GM21786 (cell line): ENCODE measurements around the gene CHTF18.

Experiments used
- ATAC-seq: cut with Tn5 transposase; IDR thresholded peaks from one replicate; pipeline ENCODE4 v1.9.1; 2021; ENCODE audit not compliant: unreplicated experiment

The CHTF18 gene

DNA sequence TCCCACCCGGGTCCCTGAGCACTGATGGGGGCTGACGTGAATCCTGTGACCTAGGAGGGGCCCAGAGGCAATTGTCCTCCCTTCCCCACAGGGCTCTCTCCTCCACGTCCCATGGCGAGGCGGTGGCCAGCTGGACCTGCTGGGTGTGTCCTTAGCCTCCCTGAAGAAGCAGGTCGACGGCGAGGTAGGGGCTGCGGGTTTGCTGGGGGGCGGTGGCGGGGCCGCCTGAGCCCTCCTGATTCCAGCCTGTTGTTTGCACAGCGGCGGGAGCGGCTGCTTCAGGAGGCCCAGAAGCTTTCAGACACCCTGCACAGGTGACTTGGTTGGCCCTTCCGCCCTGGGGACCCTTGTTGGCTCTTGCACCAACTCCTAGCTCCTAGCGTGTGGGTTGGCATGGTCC is 1.7 kb downstream of the CHTF18 start:
- no peak for ATAC-seq

DNA sequence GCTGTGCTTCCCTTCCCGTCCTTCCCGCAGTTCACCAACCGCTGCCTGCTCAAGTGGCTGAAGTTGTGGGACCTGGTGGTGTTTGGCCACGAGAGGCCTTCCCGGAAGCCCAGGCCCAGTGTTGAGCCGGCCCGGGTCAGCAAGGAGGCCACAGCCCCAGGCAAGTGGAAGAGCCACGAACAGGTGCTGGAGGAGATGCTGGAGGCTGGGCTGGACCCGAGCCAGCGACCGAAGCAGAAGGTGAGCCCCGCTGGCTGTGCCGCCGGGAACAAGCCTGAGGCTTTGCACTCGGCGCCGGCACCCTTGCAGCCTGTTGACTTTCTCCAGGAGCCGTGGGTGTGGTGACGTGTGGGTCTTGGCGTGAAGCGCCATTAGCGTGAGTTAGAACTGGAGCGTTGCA is 2.7 kb downstream of the CHTF18 start:
- no peak for ATAC-seq

DNA sequence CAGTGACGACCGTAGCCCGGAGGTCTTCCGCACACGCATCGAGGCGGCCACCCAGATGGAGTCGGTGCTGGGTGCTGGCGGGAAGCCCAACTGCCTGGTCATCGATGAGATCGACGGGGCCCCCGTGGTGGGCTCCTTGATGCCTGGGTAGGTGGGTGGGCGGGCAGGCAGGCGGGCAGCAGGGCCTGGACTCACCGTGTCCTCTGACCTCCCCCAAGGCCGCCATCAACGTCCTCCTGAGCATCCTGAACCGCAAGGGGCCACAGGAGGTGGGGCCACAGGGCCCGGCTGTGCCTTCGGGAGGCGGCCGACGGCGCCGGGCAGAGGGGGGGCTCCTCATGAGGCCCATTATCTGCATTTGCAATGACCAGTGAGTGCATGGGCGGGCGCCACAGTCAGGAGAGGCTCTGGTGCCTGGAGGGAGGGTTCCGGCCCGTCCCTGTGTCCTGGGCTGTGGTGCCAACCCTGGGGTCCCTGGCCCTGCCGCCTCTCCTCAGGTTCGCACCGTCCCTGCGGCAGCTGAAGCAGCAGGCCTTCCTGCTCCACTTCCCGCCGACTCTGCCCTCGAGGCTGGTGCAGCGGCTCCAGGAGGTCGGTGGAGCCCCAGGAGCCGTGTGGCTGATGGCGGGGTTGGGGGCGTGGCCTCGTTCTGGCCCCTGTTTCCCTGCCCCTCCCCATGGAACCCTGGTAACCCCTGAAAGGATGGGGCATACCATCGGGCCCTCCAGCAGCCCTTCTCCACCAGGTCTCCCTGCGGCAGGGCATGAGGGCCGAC is 4.0 kb downstream of the CHTF18 start:
- no peak for ATAC-seq

DNA sequence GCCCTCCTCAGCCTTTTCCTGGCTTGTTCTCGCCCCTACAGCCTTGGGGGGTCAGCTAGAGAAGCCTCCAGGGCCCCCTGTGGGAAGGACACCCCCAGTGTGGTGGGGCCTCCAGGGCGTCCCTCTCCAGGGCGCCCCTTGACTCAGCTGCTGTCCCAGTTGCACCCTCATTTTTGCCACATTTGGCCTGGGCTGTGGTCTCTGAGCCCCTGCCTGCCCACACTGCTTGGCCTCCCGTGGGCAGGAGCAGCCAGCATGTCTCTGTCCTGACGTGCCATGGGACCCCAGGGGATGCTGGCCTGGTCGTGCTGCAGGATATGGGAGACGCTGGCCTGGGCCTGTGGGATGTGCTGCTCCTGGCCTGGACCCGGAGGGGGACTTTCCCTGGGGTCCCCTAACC is 5.0 kb downstream of the CHTF18 start:
- no peak for ATAC-seq

DNA sequence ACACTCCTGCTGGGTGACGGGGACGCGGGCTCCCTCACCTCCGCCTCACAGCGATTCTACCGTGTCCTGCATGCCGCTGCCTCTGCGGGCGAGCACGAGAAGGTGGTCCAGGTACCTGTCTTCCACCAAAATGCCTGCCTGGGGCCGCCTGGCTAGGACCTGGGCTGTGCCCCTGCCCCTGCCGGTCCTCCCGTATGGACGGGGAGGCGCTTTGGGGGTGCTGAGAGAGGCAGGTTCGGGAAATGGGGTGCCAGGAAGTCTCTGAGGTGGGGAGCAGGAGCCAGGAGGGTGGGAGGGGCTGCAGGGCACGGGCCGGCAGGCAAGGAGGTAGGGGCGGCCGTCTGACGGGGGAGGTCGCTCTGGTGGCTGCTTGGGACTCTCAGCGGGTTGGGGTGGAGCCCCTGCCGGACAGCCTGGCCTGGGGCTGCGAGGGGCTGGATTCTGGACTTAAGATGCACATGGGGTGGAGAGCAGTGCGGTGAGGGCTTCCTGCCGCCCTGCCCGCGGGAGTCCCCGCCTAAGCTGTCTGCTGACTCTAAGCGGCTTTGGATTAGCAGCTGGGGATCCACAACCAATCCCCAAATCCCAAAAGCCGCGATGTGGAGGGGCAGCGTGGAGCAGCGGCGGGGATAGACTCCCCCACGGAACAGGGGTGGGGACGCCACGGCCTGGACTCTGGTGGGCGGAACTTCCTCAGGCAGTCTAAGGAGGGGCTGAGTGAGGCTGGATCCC is 5.8 kb downstream of the CHTF18 start:
- ATAC-seq = no peak

DNA sequence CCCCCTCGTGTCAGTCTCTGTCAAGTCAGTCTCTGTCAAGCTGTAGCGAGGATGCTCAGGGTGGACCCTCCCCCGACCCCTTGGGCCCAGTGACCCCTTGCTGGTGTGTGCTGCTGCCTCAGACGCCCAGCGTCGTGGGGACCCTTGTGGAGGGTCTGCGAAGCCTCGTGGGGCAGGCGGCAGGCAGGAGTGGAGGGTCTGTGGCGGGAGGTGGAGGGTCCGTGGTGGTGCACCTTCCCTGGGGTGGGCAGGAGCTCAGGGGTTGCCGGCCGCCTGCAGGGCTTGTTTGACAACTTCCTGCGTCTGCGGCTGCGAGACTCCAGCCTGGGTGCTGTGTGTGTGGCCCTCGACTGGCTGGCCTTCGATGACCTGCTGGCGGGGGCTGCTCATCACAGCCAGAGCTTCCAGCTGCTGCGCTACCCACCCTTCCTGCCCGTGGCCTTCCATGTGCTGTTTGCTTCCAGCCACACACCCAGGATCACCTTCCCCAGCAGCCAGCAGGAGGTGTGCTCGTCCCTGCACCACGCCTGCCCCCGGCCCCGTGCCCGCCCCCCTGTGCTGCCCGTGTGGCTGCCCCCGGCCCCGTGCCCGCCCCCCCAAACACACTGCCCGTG is 6.5 kb downstream of the CHTF18 start:
- no peak for ATAC-seq

DNA sequence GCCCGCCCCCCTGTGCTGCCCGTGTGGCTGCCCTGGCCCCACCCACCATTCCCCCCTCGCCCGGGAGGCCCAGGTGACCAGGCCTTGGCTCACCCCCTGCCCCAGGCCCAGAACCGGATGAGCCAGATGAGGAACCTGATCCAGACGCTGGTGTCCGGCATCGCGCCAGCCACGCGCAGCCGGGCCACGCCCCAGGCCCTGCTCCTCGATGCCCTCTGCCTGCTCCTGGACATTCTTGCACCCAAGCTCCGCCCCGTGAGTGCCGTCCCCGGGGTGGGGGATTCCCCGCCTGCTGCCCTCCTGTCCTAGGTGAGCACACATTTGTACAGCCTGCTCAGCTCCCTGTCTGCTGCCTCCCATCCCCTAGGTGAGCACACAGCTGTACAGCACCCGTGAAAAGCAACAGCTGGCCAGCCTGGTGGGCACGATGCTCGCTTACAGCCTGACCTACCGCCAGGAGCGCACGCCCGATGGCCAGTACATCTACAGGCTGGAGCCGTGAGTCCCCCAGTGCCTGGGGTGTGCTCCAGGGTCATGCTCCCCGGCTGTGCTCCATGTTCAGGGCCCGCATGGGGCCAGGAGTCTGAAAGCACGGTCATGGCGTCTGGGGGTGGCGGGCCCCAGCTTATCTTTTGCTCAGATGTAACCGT is 7.3 kb downstream of the CHTF18 start:
- no peak for ATAC-seq

DNA sequence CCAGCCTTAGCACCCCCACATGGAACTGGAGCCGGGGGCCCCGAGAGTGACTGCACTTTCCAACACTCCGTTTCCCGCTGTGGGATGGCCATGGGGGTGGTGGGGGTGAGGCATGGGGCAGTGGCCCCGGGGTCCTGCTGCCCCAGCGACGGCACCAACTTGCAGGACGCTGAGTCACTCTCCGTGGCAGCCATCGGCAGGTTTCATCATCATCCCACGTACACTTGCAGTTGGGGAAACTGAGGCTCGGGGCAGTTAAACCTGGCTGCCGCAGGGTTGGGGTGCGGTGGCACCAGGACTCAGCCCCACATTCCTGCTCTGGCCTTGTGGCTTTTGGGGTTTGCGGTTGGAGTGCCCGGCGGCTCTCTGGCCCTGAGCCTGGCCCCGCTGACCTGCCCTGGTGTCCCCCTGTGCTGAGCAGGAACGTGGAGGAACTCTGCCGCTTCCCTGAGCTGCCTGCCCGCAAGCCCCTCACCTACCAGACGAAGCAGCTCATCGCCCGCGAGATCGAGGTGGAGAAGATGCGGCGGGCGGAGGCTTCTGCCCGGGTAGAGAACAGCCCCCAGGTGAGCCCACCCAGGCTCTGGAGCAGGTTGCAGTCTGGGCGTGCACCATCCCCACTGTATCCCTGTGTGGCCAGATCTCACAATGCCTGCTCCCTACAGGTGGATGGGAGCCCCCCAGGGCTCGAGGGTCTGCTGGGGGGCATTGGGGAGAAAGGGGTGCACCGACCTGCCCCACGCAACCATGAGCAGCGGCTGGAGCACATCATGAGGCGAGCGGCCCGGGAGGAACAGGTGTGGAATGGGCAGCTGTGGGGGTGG is 8.1 kb downstream of the CHTF18 start:
- ATAC-seq = no peak

DNA sequence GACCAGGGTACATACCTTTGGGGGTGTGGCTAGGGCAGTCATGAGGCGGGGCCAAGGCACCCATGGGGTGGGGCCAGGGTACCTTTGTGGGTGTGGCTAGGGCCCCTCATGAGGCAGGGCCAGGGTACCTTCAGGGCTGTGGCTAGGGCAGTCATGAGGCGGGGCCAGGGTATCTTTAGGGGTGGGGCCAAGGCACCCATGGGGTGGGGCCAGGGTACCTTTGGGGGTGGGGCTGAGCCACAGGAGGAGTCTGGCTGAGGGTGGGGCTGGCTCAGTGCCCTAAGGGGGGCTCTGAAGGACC is 8.7 kb downstream of the CHTF18 start:
- no peak for ATAC-seq

DNA sequence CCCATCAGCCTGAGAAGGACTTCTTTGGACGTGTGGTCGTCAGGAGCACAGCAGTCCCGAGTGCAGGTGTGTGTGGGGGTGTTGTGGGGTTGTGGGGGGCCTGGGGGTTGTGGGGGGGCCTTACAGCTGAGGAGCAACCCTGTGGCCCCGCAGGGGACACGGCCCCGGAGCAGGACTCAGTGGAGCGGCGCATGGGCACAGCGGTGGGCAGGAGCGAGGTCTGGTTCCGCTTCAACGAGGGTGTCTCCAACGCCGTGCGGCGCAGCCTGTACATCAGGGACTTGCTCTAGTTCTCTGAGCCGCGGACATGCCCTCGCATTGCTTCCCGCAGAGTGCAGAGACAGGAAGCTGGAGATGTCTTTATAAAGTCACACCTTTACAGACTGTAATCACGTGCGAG is 9.3 kb downstream of the CHTF18 start:
- ATAC-seq = no peak

DNA sequence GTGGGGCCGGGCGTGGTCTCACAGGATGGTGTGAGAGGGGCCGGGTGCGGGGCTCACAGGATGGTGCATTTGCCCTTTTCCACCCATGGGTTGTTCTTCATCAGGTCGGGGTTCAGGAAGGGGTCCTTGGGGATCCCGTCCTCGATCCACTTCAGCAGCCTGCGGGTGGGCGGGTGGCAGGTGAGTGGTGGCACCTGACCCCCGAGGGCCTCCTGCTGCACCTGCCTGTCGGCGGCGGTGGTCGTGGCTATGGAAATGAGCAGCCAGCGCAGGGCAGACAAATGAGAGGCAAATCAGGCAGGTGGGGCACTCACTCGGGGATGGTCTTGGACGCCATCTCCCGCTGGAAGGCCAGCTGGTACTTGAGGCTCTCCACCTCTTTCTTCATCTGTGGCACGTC is 10.2 kb downstream of the CHTF18 start:
- no peak for ATAC-seq

DNA sequence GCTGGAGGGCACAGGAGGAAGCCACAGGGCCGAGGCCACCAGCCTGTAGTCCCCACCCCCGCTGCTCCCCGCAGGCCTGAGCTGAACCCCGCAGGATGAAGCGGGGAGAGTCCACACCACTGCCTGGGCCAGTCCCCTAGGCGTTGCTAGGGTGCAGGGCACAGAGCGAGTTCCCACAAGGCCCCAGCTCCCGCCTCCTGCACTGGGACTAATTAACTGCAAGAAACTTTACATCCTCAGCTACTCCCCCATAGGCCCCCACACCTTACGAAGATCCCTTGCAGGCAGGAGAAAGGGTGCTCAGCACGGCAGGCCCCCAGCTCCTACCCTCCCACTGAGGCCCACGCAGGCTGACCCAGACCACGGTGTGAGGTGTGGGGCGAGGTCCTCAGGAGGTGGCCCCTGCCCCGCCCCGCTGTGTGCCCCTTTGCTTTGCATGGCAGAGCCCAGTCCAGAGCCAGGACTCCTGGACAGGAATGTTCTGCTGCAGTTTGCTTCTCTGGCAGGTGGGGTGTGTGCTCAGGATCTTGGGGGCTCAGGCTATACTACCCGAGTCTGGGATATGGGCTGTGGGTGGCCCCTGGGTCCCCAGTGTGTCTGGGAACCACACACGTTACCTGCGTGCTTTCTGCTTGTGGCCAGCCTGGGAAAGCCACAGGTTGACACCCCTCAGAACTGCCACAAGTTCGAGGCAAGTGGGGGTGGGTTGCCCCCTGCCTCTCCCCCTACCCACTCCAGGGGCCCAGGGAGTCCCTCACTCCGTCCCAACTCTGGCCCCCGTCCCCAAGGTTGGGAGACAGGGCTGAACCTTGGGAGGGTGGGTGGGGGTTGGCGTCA is 10.9 kb downstream of the CHTF18 start:
- no peak for ATAC-seq

DNA sequence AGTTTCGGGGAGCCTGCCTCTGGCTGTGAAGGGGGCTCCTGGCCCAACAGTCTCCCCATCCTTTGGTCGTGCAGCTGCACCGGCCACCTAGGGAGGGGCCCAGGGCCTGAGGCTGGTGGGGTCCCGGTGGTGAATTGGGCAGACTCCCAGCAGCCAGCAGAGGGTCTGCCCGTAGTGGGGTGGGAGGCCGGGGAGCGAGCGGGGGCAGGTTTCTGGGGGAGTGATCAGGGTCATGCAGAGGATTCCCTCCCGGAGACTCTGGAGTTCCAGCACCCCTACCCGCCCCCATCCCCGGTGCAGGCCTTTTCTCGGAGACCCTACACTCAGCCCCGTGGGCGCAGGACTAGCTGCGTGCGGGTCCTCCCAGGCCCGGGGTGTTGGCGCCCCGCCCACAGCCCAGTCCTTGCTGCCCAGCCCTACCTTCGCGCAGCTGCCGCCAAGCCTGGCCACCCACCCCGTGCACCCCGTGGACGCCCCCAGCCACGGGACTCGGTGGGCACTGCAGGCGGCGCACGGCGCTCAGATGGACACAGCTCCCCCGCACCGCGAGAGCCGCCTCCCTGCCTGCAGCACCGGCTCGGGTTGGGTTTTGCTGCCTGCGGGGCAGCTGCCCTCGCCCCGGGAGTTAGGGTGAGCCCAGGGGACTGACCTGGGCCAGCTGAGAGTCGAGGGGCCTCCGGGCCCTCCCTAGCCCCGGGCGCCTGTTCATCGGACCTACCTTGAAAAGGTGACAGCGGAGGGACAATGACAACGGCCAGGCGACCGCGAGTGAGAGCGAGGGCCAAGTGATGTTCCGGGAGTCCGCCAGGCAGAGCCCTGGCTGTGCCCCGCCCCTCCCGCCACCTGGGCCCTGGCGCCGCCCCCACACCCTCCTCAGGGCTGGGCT is 11.8 kb downstream of the CHTF18 start, which contains the start of gene GNG13:
Gene GNG13 (minus strand): TSS at position 787 of the 886 bp plus-strand sequence. CDS start 1,657 bp downstream, outside the sequence.
- ATAC-seq = no peak

DNA sequence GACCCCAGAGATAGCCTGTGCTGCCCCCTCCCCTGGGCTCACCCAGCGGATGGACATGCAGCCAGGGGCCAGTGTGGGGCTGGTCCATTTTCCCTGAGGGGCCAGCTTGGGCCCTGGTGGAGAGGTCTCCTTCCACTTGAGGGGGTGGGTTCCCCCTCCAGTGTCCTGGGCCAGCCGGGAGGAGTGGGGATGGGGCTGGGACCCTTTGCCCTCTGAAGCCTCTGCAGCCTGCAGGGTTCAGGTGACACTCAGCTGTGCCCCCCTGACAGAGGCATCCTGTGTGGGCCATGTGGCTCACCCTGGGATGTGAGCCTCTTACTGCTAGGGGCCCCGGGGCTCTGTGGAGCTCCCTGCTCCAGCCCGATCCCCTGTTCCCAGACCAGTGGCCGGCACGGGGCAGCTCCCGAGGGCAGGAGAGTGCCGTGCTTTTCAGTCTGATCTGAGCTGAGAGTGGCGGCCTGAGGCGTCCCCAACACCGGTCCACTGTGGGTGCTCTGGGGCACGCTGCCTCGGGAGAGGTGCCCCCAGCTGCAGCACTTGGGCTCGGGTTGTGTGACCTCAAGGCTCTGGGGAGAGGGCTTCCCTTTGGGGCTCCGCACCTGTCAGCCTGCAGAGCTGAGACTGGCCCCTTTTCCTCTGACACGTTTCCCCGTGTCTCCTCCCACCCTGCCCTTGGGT is 12.6 kb downstream of the CHTF18 start:
- ATAC-seq = no peak

DNA sequence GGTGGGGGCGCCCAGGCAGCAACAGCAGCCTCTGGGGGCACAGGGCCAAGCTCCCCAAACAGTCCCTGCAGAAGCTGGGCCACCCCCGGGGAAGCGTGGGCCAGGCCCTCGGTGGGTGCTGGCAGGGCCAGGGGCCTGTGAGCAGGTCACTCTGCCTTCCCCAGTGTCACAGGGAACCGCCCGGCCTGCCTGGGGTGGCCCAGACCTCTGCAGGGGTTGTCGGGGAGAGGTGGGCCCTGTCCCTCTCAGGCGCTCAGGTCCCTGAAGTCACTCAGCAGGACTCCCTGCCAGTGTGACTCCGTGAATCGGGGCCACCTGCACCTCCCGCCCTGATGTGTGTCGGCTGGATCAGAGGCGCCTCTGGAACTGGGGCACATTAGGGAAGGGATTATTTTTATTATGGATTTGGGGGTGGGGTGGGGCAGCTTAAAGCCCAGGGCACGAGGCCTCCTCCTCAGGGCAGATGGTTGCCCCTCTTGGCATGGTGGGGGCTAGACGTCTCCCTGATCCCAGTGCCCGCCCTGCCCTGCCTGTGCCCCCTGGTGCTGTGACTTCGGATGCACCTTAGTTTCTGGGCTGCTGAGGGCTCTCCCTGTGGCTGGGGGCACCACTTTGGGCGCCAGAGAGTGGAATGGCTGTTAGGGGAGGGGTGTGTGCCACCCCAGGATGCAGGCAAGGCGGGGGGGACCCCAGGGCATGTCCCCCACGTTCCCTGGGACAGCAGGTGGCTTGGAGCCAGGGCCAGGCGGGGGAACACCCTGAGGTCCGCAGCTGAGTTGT is 13.4 kb downstream of the CHTF18 start:
- no peak for ATAC-seq

DNA sequence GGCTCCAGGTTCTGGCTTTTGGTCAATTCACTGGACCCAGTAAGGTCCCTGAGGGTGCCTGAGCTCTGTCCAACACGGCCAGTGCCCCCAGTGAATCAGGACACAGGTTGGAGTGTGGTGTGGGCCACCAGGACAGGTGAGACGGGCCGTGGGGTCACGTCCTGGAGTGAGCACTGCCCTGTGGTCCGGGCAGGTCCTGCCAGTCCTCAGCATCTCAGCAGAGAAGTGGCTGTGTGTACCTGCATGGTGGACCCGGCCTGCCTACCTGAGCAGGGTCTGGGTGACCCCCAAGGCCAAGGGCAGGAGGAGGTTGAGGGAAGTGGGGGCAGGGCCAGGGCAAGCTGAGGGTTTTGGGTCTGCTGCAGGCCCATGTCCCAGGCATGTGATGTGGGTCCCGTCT is 14.0 kb downstream of the CHTF18 start:
- no peak for ATAC-seq

DNA sequence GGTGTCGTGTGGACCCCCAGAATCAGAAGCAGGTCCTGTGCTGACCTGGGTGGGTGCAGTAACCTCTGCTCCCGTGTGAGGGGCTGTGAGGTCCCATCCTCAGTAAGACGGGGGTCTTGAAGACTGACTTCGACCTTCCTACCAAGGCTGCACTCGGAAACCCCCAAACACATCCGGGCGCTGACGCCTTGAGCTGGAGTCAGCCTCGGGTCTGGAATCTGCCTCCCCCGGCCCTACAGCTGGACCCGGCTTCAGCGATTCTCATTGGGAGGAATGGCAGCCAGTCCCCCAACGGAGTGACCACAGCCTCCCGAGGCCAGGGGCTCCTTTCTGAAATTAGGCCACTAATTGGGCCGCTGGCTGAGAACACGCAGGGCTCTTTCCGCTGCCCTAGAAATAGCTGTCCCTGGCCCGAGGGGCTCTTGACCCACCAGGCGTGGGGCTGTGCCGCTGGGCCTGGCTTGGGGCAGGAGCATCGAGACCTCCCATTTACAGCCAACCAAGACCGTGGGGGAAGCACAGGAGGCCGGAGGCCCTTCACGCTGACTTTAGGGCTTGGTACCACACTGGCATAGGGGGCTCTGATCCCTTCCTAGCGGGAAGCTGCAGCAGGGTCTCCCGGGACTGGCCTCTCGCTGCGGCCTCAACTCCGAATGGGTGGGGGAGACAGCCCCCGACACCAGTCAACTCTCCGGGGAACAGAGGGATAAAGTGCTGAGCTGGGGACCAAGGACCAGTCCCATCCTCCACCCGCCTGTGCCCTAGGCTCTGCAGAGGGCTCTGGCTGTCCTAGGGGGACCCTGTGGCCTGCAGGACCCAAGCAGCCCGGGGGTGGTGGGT is 14.7 kb downstream of the CHTF18 start:
- no peak for ATAC-seq
